ENCODE results near the gene RTEL1. TPM values are rescaled to one million over a fixed set of nuclear protein-coding genes. Genes with fewer than 3 reads are reported as not detected.
"Not testable (repeated sequence)": the region's sequence is repeated elsewhere in the genome, so short reads cannot be mapped to it uniquely, and the experiment has no call there.

Gene RTEL1
- total RNA-seq, 1 donor from 2014 or later = 13.8 TPM

- peak; percentile 87 for ATAC-seq
Measured at GRCh38 chr20:63627129-63627750, 30.9 kb upstream of the RTEL1 start.

GRCh38 chr20:63627751-63628245 is 30.3 kb upstream of the RTEL1 start:
- DNase-seq (ENCODE audit: low spot score) (no peak), ATAC-seq (peak; percentile 35)

More at GRCh38 chr20:63627129-63627750, 30.9 kb upstream of the RTEL1 start:
- DNase-seq (ENCODE audit: low spot score) = peak; percentile 96

GRCh38 chr20:63628246-63628975 is 29.7 kb upstream of the RTEL1 start:
- DNase-seq (ENCODE audit: low spot score) (peak; percentile 73), ATAC-seq (peak; percentile 70)

GRCh38 chr20:63630956-63631355 is 27.2 kb upstream of the RTEL1 start:
- DNase-seq (ENCODE audit: low spot score) = not testable (repeated sequence)

GRCh38 chr20:63631426-63631825 is 26.7 kb upstream of the RTEL1 start:
- ATAC-seq; DNase-seq (ENCODE audit: low spot score): not testable (repeated sequence)

More at GRCh38 chr20:63630956-63631355, 27.2 kb upstream of the RTEL1 start:
- ATAC-seq = not testable (repeated sequence)

GRCh38 chr20:63633732-63634131 is 24.4 kb upstream of the RTEL1 start:
- DNase-seq (ENCODE audit: low spot score) (no peak), ATAC-seq (no peak)

GRCh38 chr20:63635431-63636141 is 22.5 kb upstream of the RTEL1 start:
- DNase-seq (ENCODE audit: low spot score) = no peak
- peak; percentile 10 for ATAC-seq

- DNase-seq (ENCODE audit: low spot score) (no peak), ATAC-seq (no peak)
Measured at GRCh38 chr20:63636752-63637628, 21.1 kb upstream of the RTEL1 start.

- DNase-seq (ENCODE audit: low spot score) = no peak
- ATAC-seq = no peak
Measured at GRCh38 chr20:63639093-63639975, 18.8 kb upstream of the RTEL1 start.

GRCh38 chr20:63640086-63640485 is 18.0 kb upstream of the RTEL1 start:
- DNase-seq (ENCODE audit: low spot score) (no peak), ATAC-seq (no peak)

- ATAC-seq; DNase-seq (ENCODE audit: low spot score): not testable (repeated sequence)
Measured at GRCh38 chr20:63640686-63641085, 17.4 kb upstream of the RTEL1 start.

- ATAC-seq (peak; percentile 46), DNase-seq (ENCODE audit: low spot score) (no peak)
Measured at GRCh38 chr20:63641146-63641791, 16.8 kb upstream of the RTEL1 start.

GRCh38 chr20:63641792-63642523 is 16.2 kb upstream of the RTEL1 start:
- peak; percentile 93 for ATAC-seq
- peak; percentile 91 for DNase-seq (ENCODE audit: low spot score)

- ATAC-seq (no peak), DNase-seq (ENCODE audit: low spot score) (no peak)
Measured at GRCh38 chr20:63642527-63643247, 15.4 kb upstream of the RTEL1 start.

- ATAC-seq (no peak), DNase-seq (ENCODE audit: low spot score) (no peak)
Measured at GRCh38 chr20:63643499-63643898, 14.6 kb upstream of the RTEL1 start.

GRCh38 chr20:63643946-63644345 is 14.2 kb upstream of the RTEL1 start:
- ATAC-seq = no peak
- DNase-seq (ENCODE audit: low spot score) = no peak

- DNase-seq (ENCODE audit: low spot score) (no peak), ATAC-seq (no peak)
Measured at GRCh38 chr20:63645218-63645617, 12.9 kb upstream of the RTEL1 start.

- ATAC-seq = no peak
- DNase-seq (ENCODE audit: low spot score) = no peak
Measured at GRCh38 chr20:63648190-63648589, 9.9 kb upstream of the RTEL1 start.

All from left lobe of liver (tissue), 2 donors.